Astrocyte of the cerebellum (primary cell): ENCODE measurements around the gene ANKRD36B.
"Not testable (repeated sequence)": the region's sequence is repeated elsewhere in the genome, so short reads cannot be mapped to it uniquely, and the experiment has no call there.

Source experiments
- DNase-seq: peaks from one replicate; pipeline ENCODE4 v3.0.0-alpha.2; 2011; ENCODE audit warnings: low read depth
- H3K4me3 ChIP-seq: 2 replicates; pipeline ENCODE4 v1.5.1; 2011; ENCODE audit warnings: mild to moderate bottlenecking, low read depth, low read length, moderate library complexity
- in situ Hi-C: cut with HindIII; loops from 2 replicates; pipeline ENCODE4 v1.10.0; 2017; ENCODE audit warnings: low sequenced_read_pairs
- TF ChIP-seq, protein P1 (sequence below): IDR thresholded peaks from 2 replicates; pipeline ENCODE4 v1.5.1; 2012; ENCODE audit warnings: low read length, low read depth, moderate library complexity, mild to moderate bottlenecking; ENCODE audit errors: missing control alignments

Gene ANKRD36B

DNA sequence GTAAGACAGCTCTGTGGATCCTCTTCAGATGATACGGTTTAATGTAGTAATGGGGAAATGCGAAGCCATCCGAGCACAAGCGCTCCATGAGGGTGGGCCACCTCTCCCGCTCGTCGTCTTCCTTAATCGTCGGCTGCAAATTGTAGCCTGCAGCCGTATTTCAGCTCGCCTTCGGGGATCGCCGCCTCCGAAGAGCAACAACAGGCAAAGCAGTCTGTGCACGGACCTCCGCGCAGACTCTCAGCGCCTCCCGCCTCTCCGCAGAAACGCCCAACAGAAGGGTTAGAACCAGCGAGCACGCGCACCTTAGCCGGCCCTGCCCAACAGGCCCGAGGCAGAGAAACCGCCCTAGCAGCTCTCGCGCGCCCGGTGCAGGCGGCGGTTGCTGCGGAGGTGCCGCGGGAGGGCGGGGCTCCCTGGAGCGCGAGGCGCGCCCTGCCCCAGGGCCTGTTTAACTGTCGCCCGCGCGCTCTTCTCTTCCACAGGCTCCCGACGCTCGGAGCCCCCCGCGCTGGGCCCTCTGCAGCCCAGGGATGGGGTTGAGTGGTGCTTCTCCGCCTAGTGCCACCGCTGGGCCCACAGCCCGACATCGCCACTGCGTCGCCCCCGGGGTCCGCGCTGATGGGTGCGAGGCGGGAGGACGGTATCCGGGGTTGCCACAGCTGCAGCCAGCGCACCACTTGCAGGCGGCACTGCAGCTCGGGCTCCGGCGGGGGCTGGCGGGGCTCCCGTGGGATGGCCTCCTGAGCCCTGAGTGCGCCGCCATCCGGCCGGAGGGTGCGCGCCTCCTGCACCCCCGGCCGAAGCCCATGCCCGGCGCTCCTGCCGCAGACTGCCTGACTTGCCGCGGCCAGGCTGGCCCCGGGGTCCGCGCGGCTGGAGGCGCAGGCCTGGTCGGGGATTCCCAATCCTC lies at the start of gene ANKRD36B:
Gene ANKRD36B, minus strand, starts transcription at position 280 of the 913 bp plus-strand sequence. Its CDS starts 192 bp downstream, at position 88.
- peak; percentile 49 for DNase-seq
- in situ Hi-C loops: not testable (repeated sequence)
- H3K4me3 ChIP-seq: peak within 1 kb of the TSS; percentile 59

DNA sequence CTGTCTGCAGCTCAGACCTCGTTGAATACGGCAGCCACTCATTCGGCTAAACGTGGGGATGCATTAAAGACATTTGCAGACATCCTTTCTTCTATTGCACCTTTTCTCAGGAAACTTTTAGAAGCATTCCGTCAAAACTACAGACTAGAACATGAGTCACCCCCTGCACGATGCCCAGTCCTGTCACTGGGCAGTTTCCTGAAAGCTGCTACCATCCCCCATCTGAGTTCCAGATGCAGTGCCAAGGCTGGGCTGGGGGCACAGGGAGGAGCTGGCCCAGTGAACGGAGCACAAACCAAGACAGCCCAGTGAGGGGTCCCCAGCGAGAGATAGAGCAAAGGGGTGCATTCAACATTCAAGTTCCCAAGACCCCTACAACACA lies 36.4 kb upstream of the ANKRD36B start:
- DNase-seq, in situ Hi-C loops: not testable (repeated sequence)

DNA sequence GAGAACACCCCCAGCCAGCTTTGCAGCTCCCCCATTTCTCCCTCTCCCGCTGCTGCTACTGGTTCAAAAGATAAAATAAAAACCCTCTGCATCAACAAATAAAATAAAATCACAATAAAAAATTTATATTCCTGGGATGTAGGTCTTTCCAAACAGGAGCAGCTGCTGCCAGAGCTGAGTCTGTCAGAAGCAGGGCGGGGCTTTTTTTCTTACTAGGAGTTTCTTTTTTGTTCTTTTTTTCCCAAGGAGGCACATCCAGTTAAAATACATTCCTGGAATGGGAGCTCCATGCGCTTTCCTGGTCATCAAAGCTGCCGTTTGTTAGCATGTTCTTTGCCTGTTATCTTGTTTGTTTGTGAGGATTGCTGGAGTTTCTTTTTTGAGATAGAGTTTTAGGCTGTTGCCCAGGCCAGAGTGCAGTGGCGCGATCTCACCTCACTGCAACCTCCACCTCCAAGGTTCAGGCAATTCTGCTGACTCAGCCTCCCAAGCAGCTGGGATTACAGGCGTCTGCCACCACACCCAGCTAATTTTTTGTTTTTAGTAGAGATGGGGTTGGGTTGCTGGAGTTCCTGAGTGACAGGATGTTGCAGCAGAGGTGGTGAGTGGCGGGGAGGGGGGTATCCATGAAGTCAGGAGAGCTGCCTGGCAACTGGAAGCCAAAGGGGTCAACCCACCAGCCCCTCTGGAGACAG lies 35.8 kb upstream of the ANKRD36B start:
- in situ Hi-C loops, H3K4me3 ChIP-seq, DNase-seq: not testable (repeated sequence)

More for the DNA sequence above, 36.4 kb upstream of the ANKRD36B start:
- H3K4me3 ChIP-seq: not testable (repeated sequence)

DNA sequence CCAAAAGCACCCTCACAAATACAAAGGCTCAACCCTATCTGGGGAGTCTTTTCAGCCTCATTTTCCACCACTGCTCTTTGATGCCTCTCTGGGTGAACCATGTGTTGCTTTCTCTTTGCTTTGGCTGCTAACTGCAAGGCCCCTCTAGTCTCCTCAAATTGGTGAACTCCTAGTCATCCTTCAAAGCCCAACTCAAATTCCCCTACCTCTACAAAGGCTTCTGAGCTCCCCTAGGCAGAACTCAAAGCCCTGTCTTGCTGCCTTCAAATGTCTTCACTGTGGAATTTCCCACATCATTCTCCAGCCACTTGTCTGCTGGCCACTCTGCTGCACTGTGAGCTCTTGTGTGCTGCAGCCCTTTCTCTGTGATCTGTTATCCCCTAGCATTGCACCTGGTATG lies 33.3 kb upstream of the ANKRD36B start:
- DNase-seq, H3K4me3 ChIP-seq, in situ Hi-C loops: not testable (repeated sequence)

DNA sequence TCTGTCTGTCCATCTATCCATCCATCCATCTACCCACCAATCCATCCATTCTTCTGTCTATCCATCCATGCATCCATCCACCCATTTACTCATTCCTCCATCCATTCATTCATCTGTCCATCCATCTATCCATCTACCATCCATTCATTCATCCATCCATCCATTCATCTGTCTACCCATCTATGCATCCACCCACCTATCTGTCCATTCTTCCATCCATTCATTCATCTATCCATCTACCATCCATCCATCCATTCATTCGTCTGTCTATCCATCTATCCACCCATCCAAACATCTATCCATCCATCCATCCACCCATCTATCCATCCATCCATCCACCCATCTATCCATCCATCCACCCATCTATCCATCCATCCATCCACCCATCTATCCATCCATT lies 30.8 kb upstream of the ANKRD36B start:
- H3K4me3 ChIP-seq, DNase-seq, in situ Hi-C loops: not testable (repeated sequence)

DNA sequence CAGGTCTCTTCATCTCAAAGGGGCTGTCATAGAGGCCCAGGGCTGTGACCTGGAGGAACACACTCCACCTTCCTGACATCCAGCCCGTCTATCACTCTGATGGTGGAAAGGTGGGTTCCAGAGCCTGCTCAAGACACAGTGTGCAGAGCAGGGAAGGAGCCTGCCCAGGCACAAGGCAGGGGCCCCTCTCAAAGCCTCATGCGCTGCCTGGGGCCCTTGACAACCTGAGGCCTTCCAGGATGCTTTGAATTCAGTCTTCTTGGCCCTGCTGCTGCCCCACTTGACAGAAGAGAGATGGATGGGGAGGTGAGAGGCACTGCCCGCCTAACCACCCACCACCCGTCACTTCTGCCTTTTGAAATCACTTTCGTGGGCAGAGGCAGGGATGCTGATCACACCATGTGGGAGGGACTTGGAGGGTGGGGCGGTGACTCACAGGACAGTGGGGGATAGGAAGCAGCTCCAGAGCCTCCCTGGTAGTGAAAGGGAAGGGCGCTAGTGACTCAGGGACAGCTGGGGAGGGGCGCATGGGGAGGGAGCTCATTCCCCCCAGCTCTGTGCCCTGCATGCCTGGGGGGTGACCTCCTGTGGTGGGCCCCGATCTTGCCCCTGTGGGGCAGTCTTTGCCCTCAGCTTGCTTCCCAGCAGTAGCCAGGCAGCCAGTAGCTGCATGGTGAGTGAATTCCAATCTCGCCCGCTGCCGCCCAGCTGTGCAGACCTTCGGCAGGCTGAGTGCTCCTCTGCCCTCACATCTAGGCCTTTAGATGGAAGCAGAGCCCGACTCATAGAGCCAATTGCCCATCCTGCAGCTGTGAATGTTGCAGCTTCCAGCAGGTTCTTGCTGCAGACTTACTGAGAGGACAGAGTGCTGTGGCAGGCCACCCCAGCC lies 29.5 kb upstream of the ANKRD36B start:
- H3K4me3 ChIP-seq, DNase-seq, in situ Hi-C loops: not testable (repeated sequence)

DNA sequence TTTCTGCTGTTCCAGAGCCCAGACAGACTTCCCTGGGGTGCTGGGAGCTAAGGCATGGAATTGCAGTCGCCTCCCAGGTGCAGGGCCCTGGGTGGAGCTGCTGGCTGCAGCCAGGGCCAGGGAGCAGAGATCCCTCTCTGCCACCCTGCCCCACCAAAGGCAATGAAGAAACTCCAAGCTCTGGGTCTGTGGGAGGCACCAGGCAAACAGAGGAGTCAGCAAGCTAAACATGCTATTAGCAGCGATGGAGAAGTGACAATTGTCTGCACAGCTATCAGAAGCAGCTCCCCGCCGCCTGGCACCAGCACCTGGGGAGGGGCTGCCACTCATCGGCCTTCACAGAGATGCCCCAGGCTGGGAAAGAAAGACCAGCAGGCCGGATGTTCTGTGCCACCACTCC lies 28.2 kb upstream of the ANKRD36B start:
- DNase-seq: no peak
- TF ChIP-seq, protein P1, sequence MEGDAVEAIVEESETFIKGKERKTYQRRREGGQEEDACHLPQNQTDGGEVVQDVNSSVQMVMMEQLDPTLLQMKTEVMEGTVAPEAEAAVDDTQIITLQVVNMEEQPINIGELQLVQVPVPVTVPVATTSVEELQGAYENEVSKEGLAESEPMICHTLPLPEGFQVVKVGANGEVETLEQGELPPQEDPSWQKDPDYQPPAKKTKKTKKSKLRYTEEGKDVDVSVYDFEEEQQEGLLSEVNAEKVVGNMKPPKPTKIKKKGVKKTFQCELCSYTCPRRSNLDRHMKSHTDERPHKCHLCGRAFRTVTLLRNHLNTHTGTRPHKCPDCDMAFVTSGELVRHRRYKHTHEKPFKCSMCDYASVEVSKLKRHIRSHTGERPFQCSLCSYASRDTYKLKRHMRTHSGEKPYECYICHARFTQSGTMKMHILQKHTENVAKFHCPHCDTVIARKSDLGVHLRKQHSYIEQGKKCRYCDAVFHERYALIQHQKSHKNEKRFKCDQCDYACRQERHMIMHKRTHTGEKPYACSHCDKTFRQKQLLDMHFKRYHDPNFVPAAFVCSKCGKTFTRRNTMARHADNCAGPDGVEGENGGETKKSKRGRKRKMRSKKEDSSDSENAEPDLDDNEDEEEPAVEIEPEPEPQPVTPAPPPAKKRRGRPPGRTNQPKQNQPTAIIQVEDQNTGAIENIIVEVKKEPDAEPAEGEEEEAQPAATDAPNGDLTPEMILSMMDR: no peak
- in situ Hi-C loops: no loop called here

DNA sequence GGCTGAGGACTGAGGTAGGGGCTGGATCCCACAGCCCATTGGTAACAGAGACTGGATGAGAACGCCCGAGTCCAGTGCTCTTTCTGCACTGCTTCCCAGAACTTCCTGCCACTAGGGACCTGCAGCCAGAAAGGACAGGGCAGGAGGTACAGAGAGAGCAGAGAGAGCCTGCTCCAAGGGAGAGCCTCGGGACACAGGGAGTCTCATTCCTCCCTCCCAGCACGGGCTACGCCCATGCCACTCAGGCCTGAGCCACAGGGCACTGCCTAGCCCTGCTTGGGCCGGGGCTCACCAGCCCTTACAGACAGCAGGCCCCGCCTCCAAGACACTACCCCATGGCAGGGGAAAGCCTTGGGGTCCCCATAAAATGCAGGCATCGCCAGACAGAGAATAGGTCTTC lies 26.1 kb upstream of the ANKRD36B start:
- in situ Hi-C loops, H3K4me3 ChIP-seq, DNase-seq: not testable (repeated sequence)

More for the DNA sequence above, 28.2 kb upstream of the ANKRD36B start:
- no peak overlapping the region for H3K4me3 ChIP-seq

DNA sequence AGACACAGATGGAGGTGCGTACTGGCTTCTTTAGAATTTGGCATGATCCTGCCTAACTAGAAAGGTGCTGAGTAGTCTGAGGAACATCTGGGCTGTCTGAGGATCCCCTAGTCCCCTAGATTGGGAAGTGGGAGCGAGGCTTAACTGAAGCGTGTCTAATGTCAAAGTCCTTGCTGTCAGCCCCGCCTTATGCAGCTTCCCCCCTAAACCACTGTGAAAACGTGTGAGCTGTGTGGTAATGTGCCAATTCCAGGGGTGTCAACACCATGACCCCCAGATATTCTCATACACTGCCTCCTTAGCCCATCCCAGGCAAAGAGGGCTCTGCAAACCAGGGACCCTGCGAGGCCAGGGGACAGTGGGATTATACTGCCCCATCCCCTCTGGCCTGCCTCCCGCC lies 22.2 kb upstream of the ANKRD36B start:
- in situ Hi-C loops, H3K4me3 ChIP-seq, DNase-seq: not testable (repeated sequence)

DNA sequence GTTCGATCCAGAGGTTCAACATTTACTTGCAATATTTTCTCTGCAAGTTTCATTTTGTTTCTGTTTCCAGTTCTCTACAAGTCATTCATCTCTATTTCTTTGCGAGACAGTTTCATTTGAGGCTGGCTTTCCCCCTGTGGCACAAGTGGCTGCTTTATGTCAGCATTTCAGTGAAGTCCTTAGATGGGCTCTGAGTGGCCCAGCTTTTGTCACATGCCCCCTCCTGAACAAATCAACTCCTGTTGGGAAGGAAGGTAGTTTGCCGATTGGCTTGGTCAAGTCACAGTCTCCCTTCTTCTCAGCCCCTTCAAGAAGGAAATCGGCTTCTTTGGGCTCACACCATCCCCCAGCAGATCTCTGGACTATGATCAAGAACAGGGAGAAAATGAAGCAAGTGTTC lies 19.1 kb upstream of the ANKRD36B start:
- DNase-seq, in situ Hi-C loops: not testable (repeated sequence)

DNA sequence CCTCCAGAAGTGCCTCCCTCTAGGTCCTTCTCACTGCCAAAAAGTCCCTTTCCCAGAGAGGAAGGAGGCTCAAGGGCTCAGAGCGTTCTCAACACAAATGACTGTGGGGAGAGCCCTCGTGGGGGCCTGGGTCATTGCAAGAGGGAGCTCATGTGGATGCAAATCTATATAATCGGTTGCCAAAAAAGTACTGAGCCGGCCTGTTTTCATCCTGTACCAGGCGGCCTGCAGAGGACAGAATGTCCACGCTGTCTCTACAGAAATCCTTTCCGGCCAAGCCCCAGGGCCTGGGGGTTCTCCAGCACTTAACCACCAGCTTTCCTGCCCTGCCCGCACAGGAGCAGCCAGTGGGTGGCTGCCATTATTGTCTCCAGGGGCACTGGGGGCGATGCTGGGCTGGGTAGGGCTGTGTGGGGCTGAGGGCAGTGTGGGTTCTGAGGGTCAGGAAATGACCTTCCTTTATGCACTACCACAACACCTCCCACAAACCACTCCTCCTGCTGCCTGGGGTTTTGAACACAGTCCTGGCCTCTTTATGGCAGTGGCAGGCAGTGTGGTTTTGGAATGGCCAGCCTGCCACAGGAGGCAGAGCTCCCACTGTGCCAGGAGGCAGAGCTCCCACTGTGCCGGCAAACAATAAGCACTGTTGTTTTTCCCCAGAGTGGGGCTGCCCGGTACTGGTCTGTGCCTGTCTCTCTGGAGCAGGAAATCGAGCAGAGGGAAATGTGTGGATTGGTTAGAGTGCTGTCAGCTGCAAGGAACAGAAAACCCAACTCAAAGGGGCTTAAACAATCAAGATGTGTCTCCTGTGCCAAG lies 16.1 kb upstream of the ANKRD36B start:
- in situ Hi-C loops, DNase-seq, H3K4me3 ChIP-seq: not testable (repeated sequence)

More for the DNA sequence above, 19.1 kb upstream of the ANKRD36B start:
- H3K4me3 ChIP-seq: not testable (repeated sequence)

DNA sequence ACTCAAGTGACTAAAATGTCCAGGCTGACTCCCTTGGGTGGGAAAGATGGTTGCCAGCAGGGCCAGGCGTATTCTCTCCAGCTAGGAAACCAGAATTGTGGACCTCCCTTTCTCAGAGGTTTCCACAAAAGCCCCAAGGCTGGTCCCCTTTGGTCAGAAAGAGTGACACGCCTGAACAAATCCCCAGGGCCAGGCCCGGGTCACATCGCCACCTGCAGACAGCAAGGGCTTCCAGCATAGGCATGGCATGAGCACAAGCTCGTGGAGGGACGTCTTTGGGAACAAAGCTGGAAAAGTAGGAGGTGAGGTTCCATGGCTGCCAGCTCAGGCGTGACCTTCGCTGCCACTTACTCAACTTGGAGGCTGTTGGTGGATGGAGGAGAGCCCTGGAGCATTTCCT lies 15.4 kb upstream of the ANKRD36B start:
- H3K4me3 ChIP-seq, in situ Hi-C loops, DNase-seq: not testable (repeated sequence)

DNA sequence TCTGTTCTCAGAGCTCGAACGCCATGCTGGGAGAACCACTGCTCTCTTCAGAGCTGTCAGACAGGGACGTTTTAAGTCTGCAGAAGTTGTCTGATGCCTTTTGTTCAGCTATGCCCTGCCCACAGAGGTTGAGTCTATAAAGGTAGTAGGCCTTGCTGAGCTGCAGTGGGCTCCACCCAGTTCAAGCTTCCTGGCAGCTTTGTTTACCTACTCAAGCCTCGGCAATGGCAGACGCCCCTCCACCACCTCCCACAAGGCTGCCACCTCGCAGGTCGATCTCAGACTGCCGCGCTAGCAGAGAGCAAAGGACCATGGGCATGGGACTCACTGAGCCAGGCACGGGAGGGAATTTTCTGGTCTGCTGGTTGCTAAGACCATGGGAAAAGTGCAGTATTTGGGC lies 11.9 kb upstream of the ANKRD36B start:
- in situ Hi-C loops, DNase-seq, H3K4me3 ChIP-seq: not testable (repeated sequence)

DNA sequence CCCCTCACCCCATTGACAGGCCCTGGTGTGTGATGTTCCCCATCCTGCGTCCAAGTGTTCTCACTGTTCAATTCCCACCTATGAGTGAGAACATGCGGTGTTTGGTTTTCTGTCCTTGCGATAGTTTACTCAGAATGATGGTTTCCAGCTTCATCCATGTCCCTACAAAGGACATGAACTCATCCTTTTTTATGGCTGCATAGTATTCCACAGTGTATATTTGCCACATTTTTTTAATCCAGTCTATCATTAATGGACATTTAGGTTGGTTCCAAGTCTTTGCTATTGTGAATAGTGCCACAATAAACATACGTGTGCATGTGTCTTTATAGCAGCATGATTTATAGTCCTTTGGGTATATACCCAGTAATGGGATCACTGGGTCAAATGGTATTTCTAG lies 6.5 kb upstream of the ANKRD36B start:
- H3K4me3 ChIP-seq, in situ Hi-C loops, DNase-seq: not testable (repeated sequence)

DNA sequence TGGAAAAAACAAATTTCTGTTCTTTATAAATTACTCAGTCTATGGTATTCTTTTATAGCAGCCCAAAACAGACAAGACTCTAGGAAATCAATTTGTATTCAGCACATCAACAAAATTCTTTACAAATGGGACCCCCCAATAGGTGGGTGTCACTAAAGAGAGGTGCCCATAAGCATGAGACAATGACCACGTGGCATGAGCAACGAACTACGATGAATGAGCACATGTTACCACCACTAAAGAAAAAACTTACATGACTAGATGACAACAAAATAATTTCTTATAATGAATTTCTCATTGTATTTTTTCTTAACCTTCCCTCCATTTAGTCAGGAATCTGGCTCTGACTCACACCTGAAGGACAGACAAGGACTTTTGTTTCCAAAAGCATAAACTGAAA lies 3.8 kb upstream of the ANKRD36B start:
- in situ Hi-C loops, H3K4me3 ChIP-seq, DNase-seq: not testable (repeated sequence)
